GM21825 (cell line): ENCODE measurements around the gene F13A1.
A peak's percentile ranks its signal among the peaks of the same experiment; 100 is the strongest.
"Not testable (repeated sequence)": the region's sequence is repeated elsewhere in the genome, so short reads cannot be mapped to it uniquely, and the experiment has no call there.

Experiments
- ATAC-seq: cut with Tn5 transposase; IDR thresholded peaks from one replicate; pipeline ENCODE4 v1.9.1; 2021; ENCODE audit warnings: mild to moderate bottlenecking, moderate library complexity; ENCODE audit not compliant: unreplicated experiment

The F13A1 gene

GRCh38 chr6:6317825-6318733 is 2.4 kb downstream of the F13A1 start:
- ATAC-seq: no peak

GRCh38 chr6:6317386-6317785 is 3.1 kb downstream of the F13A1 start:
- ATAC-seq: no peak

GRCh38 chr6:6315660-6316059 is 4.8 kb downstream of the F13A1 start:
- ATAC-seq: no peak

GRCh38 chr6:6314596-6314995 is 5.9 kb downstream of the F13A1 start:
- no peak for ATAC-seq

GRCh38 chr6:6312901-6313441 is 7.5 kb downstream of the F13A1 start:
- no peak for ATAC-seq

- no peak for ATAC-seq
Observed at GRCh38 chr6:6305575-6305974, 14.9 kb downstream of the F13A1 start.

- not testable (repeated sequence) for ATAC-seq
Observed at GRCh38 chr6:6300383-6300782, 20.1 kb downstream of the F13A1 start.

GRCh38 chr6:6293317-6293716 is 27.1 kb downstream of the F13A1 start:
- ATAC-seq: no peak

- no peak for ATAC-seq
Observed at GRCh38 chr6:6287415-6287814, 33.0 kb downstream of the F13A1 start.

- ATAC-seq: no peak
Observed at GRCh38 chr6:6285679-6286078, 34.8 kb downstream of the F13A1 start.

GRCh38 chr6:6284221-6284966 is 36.1 kb downstream of the F13A1 start:
- ATAC-seq: no peak

GRCh38 chr6:6283746-6284145 is 36.7 kb downstream of the F13A1 start:
- ATAC-seq: no peak

GRCh38 chr6:6282716-6283115 is 37.7 kb downstream of the F13A1 start:
- ATAC-seq: no peak

- ATAC-seq: no peak
Observed at GRCh38 chr6:6277413-6277812, 43.0 kb downstream of the F13A1 start.

- no peak for ATAC-seq
Observed at GRCh38 chr6:6270948-6271535, 49.4 kb downstream of the F13A1 start.

- ATAC-seq: no peak
Observed at GRCh38 chr6:6260196-6260722, 60.2 kb downstream of the F13A1 start.

GRCh38 chr6:6256886-6257285 is 63.6 kb downstream of the F13A1 start:
- no peak for ATAC-seq

GRCh38 chr6:6256259-6256658 is 64.2 kb downstream of the F13A1 start:
- ATAC-seq: no peak

GRCh38 chr6:6251555-6252280 is 68.7 kb downstream of the F13A1 start:
- no peak for ATAC-seq

- ATAC-seq: peak; percentile 65
Observed at GRCh38 chr6:6248651-6249050, 71.8 kb downstream of the F13A1 start.
